ENCODE results near the gene PTDSS2. TPM values are rescaled to one million over a fixed set of nuclear protein-coding genes. Genes with fewer than 3 reads are reported as not detected.

Gene PTDSS2
- total and polyA plus RNA-seq, 2 of the 13 experiments (the other 11 are each of a cell fraction or from before 2014, with no cell fraction given) = 21.7 to 26.4 TPM

DNA sequence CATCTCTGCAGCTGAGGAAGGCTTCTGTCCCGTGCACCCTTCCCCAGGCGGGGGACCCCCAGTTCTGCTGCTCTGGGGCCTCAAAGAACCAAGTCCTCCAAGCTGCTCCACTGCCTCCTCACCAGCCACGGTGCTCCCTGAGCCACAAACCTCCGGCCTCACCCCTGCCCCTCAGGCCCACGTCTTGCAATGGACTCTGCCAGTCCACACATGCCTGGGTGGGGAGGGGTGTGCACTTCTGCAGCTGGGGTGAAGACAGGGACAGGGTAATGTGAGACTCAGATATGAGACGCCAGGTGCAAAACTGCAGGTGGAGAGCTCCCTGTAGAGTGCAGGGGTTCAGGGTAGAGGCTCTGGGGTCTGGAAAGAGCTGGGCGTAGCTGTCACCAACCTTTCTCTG lies 3.2 kb upstream of the PTDSS2 start (continued):
- TF ChIP-seq YY1 (IDR thresholded peaks at IDR 0.05; ENCODE audit: insufficient read depth, insufficient replicate concordance, low read depth, low read length) (no peak), SALL1 (CRISPR knock-in tag; IDR thresholded peaks at IDR 0.05) (0 out of 2 replicates have a peak, but pooled peaks have one; percentile 18), ZNF263 (CRISPR knock-in tag; IDR thresholded peaks at IDR 0.05) (peak; percentile 98), ZNF430 (CRISPR knock-in tag; IDR thresholded peaks at IDR 0.05) (peak; percentile 49; the same call in 1 of the 2 replicates), ZBTB3 (CRISPR knock-in tag; IDR thresholded peaks at IDR 0.05; ENCODE audit: borderline replicate concordance, low read depth) (no peak), ZNF282 (IDR thresholded peaks at IDR 0.05; ENCODE audit: partially characterized antibody) (no peak), NFYC (CRISPR knock-in tag; IDR thresholded peaks at IDR 0.05) (no peak), ZFP82 (CRISPR knock-in tag; IDR thresholded peaks at IDR 0.05; ENCODE audit: borderline replicate concordance) (no peak), ZSCAN29 (CRISPR knock-in tag; conservative IDR thresholded peaks at IDR 0.05) (no peak), HNRNPL (IDR thresholded peaks at IDR 0.05; ENCODE audit: low read depth, low read length) (no peak), ZNF10 (CRISPR knock-in tag; IDR thresholded peaks at IDR 0.05; ENCODE audit: borderline replicate concordance, low read depth) (no peak), ZSCAN9 (CRISPR knock-in tag; IDR thresholded peaks at IDR 0.05; ENCODE audit: borderline replicate concordance) (no peak), ATF7 (IDR thresholded peaks at IDR 0.05) (no peak), ATF7 (CRISPR knock-in tag; IDR thresholded peaks at IDR 0.05) (no peak), ELF4 (CRISPR knock-in tag; IDR thresholded peaks at IDR 0.05; ENCODE audit: borderline replicate concordance) (no peak), ZNF605 (CRISPR knock-in tag; IDR thresholded peaks at IDR 0.05) (peak; percentile 37; the same call in 1 of the 2 replicates), ZNF782 (CRISPR knock-in tag; IDR thresholded peaks at IDR 0.05; ENCODE audit: borderline replicate concordance) (no peak), ZBTB10 (CRISPR knock-in tag; IDR thresholded peaks at IDR 0.05; ENCODE audit: borderline replicate concordance) (no peak), SATB2 (CRISPR knock-in tag; IDR thresholded peaks at IDR 0.05) (no peak)
- TF ChIP-seq, protein P1, sequence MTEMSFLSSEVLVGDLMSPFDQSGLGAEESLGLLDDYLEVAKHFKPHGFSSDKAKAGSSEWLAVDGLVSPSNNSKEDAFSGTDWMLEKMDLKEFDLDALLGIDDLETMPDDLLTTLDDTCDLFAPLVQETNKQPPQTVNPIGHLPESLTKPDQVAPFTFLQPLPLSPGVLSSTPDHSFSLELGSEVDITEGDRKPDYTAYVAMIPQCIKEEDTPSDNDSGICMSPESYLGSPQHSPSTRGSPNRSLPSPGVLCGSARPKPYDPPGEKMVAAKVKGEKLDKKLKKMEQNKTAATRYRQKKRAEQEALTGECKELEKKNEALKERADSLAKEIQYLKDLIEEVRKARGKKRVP (CRISPR knock-in tag; IDR thresholded peaks at IDR 0.05) = no peak
- TF ChIP-seq, protein P2, sequence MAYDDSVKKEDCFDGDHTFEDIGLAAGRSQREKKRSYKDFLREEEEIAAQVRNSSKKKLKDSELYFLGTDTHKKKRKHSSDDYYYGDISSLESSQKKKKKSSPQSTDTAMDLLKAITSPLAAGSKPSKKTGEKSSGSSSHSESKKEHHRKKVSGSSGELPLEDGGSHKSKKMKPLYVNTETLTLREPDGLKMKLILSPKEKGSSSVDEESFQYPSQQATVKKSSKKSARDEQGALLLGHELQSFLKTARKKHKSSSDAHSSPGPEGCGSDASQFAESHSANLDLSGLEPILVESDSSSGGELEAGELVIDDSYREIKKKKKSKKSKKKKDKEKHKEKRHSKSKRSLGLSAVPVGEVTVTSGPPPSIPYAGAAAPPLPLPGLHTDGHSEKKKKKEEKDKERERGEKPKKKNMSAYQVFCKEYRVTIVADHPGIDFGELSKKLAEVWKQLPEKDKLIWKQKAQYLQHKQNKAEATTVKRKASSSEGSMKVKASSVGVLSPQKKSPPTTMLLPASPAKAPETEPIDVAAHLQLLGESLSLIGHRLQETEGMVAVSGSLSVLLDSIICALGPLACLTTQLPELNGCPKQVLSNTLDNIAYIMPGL (CRISPR knock-in tag; IDR thresholded peaks at IDR 0.05; ENCODE audit: borderline replicate concordance in 1 of 2, low read depth in 1 of 2) = no peak
- TF ChIP-seq, protein P3, sequence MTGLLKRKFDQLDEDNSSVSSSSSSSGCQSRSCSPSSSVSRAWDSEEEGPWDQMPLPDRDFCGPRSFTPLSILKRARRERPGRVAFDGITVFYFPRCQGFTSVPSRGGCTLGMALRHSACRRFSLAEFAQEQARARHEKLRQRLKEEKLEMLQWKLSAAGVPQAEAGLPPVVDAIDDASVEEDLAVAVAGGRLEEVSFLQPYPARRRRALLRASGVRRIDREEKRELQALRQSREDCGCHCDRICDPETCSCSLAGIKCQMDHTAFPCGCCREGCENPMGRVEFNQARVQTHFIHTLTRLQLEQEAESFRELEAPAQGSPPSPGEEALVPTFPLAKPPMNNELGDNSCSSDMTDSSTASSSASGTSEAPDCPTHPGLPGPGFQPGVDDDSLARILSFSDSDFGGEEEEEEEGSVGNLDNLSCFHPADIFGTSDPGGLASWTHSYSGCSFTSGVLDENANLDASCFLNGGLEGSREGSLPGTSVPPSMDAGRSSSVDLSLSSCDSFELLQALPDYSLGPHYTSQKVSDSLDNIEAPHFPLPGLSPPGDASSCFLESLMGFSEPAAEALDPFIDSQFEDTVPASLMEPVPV (CRISPR knock-in tag; IDR thresholded peaks at IDR 0.05) = no peak
